Stimulated activated CD4-positive, alpha-beta T cell treated with anti-CD3 and anti-CD28 coated beads, Interleukin-1b, Interleukin-23, amount 100 ng/mL, for 4 hours (primary cell): Measurements from ENCODE around the gene ITSN2.
"Not testable (repeated sequence)": the region's sequence is repeated elsewhere in the genome, so short reads cannot be mapped to it uniquely, and the experiment has no call there.

ENCODE experiments used
- DNase-seq, 2 donors: peaks; one replicate each; pipeline ENCODE4 v3.0.0-alpha.2; 2020; ENCODE audit warnings: low read depth in 2 of 2

ITSN2 gene

GRCh38 chr2:24363301-24363700, 3.0 kb upstream of the ITSN2 start:
- DNase-seq: no peak

- DNase-seq: no peak
Observed at GRCh38 chr2:24362253-24362652, 1.9 kb upstream of the ITSN2 start.

GRCh38 chr2:24360963-24361330, 611 bp upstream of the ITSN2 start:
- no peak for DNase-seq

- peak; percentile 10 to 29 for DNase-seq
Observed at GRCh38 chr2:24359129-24360049, 947 bp downstream of the ITSN2 start.

GRCh38 chr2:24357767-24358166, 2.6 kb downstream of the ITSN2 start:
- not testable (repeated sequence) for DNase-seq

GRCh38 chr2:24357115-24357514, 3.2 kb downstream of the ITSN2 start:
- DNase-seq: not testable (repeated sequence)

GRCh38 chr2:24354957-24355356, 5.4 kb downstream of the ITSN2 start:
- DNase-seq: no peak

GRCh38 chr2:24354395-24354794, 5.9 kb downstream of the ITSN2 start:
- DNase-seq: no peak

GRCh38 chr2:24353973-24354372, 6.4 kb downstream of the ITSN2 start:
- DNase-seq: no peak

- DNase-seq: no peak
Observed at GRCh38 chr2:24353364-24353763, 7.0 kb downstream of the ITSN2 start.

- DNase-seq: no peak
Observed at GRCh38 chr2:24352664-24353063, 7.7 kb downstream of the ITSN2 start.

- no peak for DNase-seq
Observed at GRCh38 chr2:24351981-24352380, 8.4 kb downstream of the ITSN2 start.

- DNase-seq: no peak
Observed at GRCh38 chr2:24351627-24351938, 8.8 kb downstream of the ITSN2 start.

- DNase-seq: no peak
Observed at GRCh38 chr2:24350826-24351626, 9.3 kb downstream of the ITSN2 start.

GRCh38 chr2:24349097-24349496, 11.2 kb downstream of the ITSN2 start:
- no peak for DNase-seq

GRCh38 chr2:24345937-24346336, 14.4 kb downstream of the ITSN2 start:
- DNase-seq: no peak

- DNase-seq: no peak
Observed at GRCh38 chr2:24343225-24343882, 17.0 kb downstream of the ITSN2 start.

- DNase-seq: no peak
Observed at GRCh38 chr2:24342110-24342910, 18.0 kb downstream of the ITSN2 start.

- no peak for DNase-seq
Observed at GRCh38 chr2:24339856-24340262, 20.5 kb downstream of the ITSN2 start.

- DNase-seq: not testable (repeated sequence)
Observed at GRCh38 chr2:24339098-24339497, 21.2 kb downstream of the ITSN2 start.

- no peak for DNase-seq
Observed at GRCh38 chr2:24337890-24338289, 22.4 kb downstream of the ITSN2 start.

GRCh38 chr2:24336811-24337210, 23.5 kb downstream of the ITSN2 start:
- DNase-seq: no peak
